Astrocyte (in vitro differentiated cells and primary cell): ENCODE measurements around the gene RND3.

Experiments used
- CTCF ChIP-seq: IDR thresholded peaks from 2 replicates; pipeline ENCODE4 v1.5.1; 2011; ENCODE audit warnings: low read depth, mild to moderate bottlenecking, inconsistent platforms, low read length, moderate library complexity; ENCODE audit not compliant: insufficient read depth
- EZH2 ChIP-seq: IDR thresholded peaks from 2 replicates; pipeline ENCODE4 v1.6.1; 2012; ENCODE audit warnings: mild to moderate bottlenecking, low read length, inconsistent platforms; ENCODE audit not compliant: insufficient read depth

- TF ChIP-seq CTCF: no peak
- TF ChIP-seq EZH2: no peak
These were observed 44.6 kb upstream of the RND3 start for GRCh38 chr2:150532020-150532419.
